Measurements from ENCODE around the gene GRIP1.

The GRIP1 gene

GRCh38 chr12:66596199-66596598, 82.7 kb downstream of the GRIP1 start:
- no peaks in the 10 kb centered on the region for H3K79me2 ChIP-seq (ENCODE audit: control insufficient read depth, low read length)
- TF ChIP-seq, protein P1, sequence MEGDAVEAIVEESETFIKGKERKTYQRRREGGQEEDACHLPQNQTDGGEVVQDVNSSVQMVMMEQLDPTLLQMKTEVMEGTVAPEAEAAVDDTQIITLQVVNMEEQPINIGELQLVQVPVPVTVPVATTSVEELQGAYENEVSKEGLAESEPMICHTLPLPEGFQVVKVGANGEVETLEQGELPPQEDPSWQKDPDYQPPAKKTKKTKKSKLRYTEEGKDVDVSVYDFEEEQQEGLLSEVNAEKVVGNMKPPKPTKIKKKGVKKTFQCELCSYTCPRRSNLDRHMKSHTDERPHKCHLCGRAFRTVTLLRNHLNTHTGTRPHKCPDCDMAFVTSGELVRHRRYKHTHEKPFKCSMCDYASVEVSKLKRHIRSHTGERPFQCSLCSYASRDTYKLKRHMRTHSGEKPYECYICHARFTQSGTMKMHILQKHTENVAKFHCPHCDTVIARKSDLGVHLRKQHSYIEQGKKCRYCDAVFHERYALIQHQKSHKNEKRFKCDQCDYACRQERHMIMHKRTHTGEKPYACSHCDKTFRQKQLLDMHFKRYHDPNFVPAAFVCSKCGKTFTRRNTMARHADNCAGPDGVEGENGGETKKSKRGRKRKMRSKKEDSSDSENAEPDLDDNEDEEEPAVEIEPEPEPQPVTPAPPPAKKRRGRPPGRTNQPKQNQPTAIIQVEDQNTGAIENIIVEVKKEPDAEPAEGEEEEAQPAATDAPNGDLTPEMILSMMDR (IDR thresholded peaks at IDR 0.05; ENCODE audit: low read depth, low read length, poor library complexity, severe bottlenecking): no peak
- no peak for TF ChIP-seq EZH2phosphoT487 (IDR thresholded peaks at IDR 0.05; ENCODE audit: borderline replicate concordance, low read length)
- no peak overlapping the region for H3K4me3 ChIP-seq (ENCODE audit: low read length)
- H3K4me2 ChIP-seq (ENCODE audit: low read length): no peak overlapping the region
- no peaks in the 10 kb centered on the region for H3K27me3 ChIP-seq (ENCODE audit: control insufficient read depth, low read length)
- no peak overlapping the region for H3K27ac ChIP-seq (ENCODE audit: low read depth, low read length)
- peaks cover 82% of the 10 kb centered on the region for H3K4me1 ChIP-seq (ENCODE audit: control insufficient read depth, low read length)
- peaks cover 7% of the 10 kb centered on the region; the same call in 1 of the 2 replicates for H3F3A ChIP-seq (ENCODE audit: control insufficient read depth, insufficient read depth)
- H4K20me1 ChIP-seq (ENCODE audit: control insufficient read depth, insufficient read depth, low read depth, low read length): no peaks in the 10 kb centered on the region
- no peaks in the 10 kb centered on the region for H3K9me2 ChIP-seq (replicated peaks; ENCODE audit: control insufficient read depth, low read length)
- H3K9me3 ChIP-seq (ENCODE audit: control insufficient read depth, insufficient read depth, low read length): no peaks in the 10 kb centered on the region
- peaks cover 12% of the 10 kb centered on the region for H3K36me3 ChIP-seq (ENCODE audit: control insufficient read depth, low read length)

DNA sequence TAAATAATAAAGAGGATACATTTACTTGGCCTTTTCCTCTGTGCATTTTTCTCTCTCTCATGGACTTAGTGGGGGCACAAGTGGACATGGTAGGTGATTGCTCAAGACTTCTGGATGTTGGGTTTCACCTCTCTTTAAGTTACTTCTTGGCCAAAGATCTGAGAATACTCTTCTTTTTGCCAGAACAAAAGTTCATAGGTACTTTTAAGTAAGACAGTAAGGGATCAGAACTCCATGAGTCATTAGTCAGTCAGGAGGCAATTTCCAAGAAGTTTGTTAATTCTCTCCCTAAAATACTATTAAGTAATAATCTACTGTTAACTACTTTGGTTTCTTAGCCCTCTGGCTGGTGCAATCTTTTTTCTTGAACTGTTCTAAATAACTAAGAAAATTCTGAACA, 84.2 kb downstream of the GRIP1 start:
- TF ChIP-seq EZH2phosphoT487 (IDR thresholded peaks at IDR 0.05; ENCODE audit: borderline replicate concordance, low read length): no peak
- TF ChIP-seq, protein P1 (IDR thresholded peaks at IDR 0.05; ENCODE audit: low read depth, low read length, poor library complexity, severe bottlenecking): no peak
- Histone ChIP-seq H3K79me2 (ENCODE audit: control insufficient read depth, low read length) (no peaks in the 10 kb centered on the region), H3K4me3 (ENCODE audit: low read length) (no peak overlapping the region), H3K4me1 (ENCODE audit: control insufficient read depth, low read length) (peaks cover 80% of the 10 kb centered on the region), H3K36me3 (ENCODE audit: control insufficient read depth, low read length) (peaks cover 14% of the 10 kb centered on the region), H3K27me3 (ENCODE audit: control insufficient read depth, low read length) (no peaks in the 10 kb centered on the region), H4K20me1 (ENCODE audit: control insufficient read depth, insufficient read depth, low read depth, low read length) (no peaks in the 10 kb centered on the region), H3K27ac (ENCODE audit: low read depth, low read length) (no peak overlapping the region), H3F3A (ENCODE audit: control insufficient read depth, insufficient read depth) (peaks cover 8% of the 10 kb centered on the region), H3K4me2 (ENCODE audit: low read length) (no peak overlapping the region), H3K9me3 (ENCODE audit: control insufficient read depth, insufficient read depth, low read length) (no peaks in the 10 kb centered on the region), H3K9me2 (replicated peaks; ENCODE audit: control insufficient read depth, low read length) (no peaks in the 10 kb centered on the region)

- H3K27ac ChIP-seq (ENCODE audit: low read depth, low read length): peak overlapping the region; percentile 50; the same call in 1 of the 2 replicates
- no peaks in the 10 kb centered on the region for H3K9me2 ChIP-seq (replicated peaks; ENCODE audit: control insufficient read depth, low read length)
- H3K4me1 ChIP-seq (ENCODE audit: control insufficient read depth, low read length): peaks cover 80% of the 10 kb centered on the region
- no peaks in the 10 kb centered on the region for H3K79me2 ChIP-seq (ENCODE audit: control insufficient read depth, low read length)
- H3K4me3 ChIP-seq (ENCODE audit: low read length): peak overlapping the region; percentile 4; the same call in 1 of the 2 replicates
- no peaks in the 10 kb centered on the region for H3K9me3 ChIP-seq (ENCODE audit: control insufficient read depth, insufficient read depth, low read length)
- H4K20me1 ChIP-seq (ENCODE audit: control insufficient read depth, insufficient read depth, low read depth, low read length): no peaks in the 10 kb centered on the region
- peaks cover 3% of the 10 kb centered on the region; the same call in 1 of the 2 replicates for H3K36me3 ChIP-seq (ENCODE audit: control insufficient read depth, low read length)
- TF ChIP-seq EZH2phosphoT487 (IDR thresholded peaks at IDR 0.05; ENCODE audit: borderline replicate concordance, low read length): no peak
- TF ChIP-seq, protein P1 (IDR thresholded peaks at IDR 0.05; ENCODE audit: low read depth, low read length, poor library complexity, severe bottlenecking): no peak
- H3K4me2 ChIP-seq (ENCODE audit: low read length): peak overlapping the region; percentile 27
- no peaks in the 10 kb centered on the region for H3K27me3 ChIP-seq (ENCODE audit: control insufficient read depth, low read length)
- peaks cover 11% of the 10 kb centered on the region for H3F3A ChIP-seq (ENCODE audit: control insufficient read depth, insufficient read depth)
These were observed 88.4 kb downstream of the GRIP1 start for GRCh38 chr12:66590275-66590985.
